DMS153 (cell line): ENCODE results near the gene INSC.

Source experiments
- DNase-seq: peaks from one replicate; lab custom pipeline; 2025; lab: John Stamatoyannopoulos, UW

INSC gene

DNA sequence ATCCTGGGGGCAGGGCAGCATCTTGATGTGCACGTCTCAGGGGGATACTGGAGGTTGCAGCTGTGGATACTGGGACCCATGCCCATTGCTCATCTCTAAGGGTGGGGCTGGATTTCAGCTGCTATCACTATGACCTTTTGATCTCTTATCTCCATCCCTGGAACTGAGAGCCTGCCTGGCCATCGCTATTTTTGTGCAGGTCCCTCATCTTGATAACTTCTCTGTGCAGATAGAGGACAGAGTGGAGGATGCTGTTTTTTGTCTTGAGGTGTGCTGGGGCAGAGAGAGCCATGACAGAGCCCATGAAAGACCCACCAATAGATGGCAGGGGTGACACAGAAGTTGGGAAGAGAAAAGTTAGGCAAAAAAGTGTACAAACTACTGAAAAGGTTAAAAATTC lies 5.1 kb upstream of the INSC start:
- no peak for DNase-seq

DNA sequence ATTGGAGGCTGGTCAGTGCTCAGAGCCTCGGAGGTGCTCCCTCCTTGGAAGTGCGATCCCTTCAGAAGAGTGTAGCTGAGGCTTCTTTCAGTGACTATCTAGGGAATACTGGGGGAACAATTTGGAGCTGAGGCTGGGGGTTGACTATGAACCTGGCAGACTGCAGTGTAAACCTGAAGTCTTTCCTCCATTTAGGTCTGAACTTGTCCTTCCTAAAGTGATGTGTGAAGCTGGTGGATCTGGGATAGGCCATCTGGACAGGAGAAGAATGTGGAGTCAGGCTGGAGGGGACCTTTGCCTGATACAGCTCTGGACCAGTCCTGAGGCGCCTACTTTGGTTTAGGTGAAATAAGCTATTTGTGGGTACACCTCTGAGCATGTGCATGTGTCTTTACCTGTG lies 3.5 kb upstream of the INSC start:
- no peak for DNase-seq

DNA sequence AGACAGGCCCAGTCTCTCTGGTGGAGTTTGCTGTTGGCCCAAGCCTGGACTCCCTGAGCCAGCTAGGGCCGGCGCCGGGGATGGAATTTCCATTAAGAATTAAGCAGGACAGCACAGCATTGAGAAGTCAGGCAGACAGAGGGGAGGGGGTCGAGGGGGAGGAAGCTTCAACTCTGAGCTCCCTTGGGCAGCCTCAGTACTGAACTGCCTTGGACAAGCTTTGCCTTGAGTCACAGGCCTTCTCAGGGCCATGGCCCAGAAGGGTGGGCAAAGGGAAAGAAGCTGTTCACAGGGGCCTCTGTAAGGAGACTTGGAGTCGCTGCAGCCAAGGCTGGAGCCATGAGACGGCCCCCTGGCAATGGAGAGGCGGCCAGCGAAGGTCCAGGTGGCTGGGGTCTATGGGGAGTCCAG lies 2.6 kb upstream of the INSC start:
- no peak for DNase-seq

DNA sequence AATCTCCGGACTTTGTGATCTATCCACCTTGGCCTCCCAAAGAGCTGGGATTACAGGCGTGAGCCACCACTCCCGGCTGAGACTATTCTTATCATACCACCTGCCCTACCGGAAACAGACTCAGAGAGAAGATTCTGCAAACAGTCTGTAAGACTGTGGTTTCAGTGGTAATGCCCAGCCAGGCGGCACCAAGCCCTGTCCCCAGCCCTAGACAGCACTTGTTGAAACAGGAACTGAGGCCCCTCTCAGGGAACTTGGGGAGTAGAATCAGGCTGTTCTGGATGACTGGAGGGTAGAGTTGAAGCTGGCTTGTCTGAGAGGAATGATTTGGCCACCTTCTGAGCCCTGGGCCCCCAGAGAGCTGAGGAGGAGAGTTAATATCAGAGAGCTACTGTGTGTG lies 1.3 kb upstream of the INSC start:
- no peak for DNase-seq

DNA sequence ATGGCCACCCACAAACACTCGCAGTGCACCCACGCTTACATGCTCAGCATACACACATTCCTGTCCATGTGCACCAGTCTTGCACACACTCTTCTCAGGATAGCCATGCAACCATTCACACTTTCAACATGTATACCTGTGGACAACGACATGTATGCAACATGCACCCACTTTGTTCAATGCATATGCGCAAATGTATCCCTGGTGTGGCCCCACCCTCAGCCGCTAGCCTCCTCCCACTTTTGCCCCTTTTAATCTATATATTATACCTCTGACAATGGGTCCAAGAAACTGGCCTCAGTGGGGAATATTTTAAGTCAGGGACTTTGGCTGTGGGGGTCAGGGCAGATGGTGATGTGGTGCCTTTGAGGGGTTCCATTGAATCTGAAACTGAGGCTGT lies 963 bp downstream of the INSC start:
- DNase-seq: no peak

DNA sequence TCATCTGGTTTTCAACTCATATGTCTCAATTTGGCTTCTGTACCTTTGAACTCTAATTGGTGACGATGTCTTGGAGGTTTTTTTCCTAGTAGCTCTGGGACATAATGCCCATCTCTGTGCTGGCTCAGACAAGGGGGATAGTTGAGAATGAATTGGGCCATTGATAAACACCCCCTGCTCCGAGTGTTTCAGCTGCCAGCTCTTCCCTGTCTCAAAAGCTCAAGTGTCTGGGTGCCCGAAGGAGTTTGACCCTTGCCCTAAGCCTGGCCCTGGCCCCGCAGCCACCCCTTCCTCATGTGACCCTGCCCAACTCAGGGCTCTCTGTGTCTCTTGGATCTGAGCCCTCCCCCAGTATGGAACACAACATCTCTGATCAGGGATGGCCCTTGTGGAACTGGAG lies 3.0 kb downstream of the INSC start:
- no peak for DNase-seq

DNA sequence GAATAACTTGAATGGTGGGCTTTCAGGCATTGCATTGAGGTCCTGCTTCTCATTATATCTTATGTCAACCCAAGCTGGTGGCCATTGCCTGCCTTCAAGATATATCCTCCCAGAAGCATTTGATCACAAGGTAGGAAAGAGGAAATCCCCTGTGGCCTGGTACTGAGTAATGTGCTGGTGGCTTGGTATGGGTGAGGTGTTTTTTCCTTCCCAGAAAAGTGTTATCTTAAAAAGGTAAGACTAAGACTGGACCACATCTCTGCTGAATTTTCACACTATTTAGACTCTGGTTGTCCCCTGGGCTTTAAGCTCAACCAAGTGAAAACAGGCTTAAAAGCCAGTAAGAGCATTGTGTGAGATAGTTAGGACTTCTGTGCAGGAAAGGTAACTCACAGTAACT lies 3.7 kb downstream of the INSC start:
- no peak for DNase-seq

DNA sequence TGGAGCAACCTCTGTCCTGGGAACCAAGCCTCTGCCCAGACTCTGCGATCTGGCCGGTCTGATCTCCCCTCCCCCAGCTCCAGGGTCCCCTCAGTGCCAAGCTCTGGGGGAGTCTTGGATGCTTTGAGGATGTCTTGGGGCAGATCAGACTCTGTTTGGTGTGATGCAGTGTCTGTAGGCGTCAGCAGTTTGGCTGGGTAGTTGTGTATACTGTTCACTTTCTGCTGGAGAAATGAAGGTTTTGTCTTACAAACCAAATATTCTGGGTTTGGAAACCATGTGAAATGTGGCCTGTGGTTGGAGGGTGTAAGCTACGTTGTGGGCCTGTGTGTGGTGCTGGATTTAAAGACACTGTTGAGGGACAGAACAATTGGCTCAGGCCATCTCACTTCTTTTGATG lies 4.6 kb downstream of the INSC start:
- DNase-seq: no peak

DNA sequence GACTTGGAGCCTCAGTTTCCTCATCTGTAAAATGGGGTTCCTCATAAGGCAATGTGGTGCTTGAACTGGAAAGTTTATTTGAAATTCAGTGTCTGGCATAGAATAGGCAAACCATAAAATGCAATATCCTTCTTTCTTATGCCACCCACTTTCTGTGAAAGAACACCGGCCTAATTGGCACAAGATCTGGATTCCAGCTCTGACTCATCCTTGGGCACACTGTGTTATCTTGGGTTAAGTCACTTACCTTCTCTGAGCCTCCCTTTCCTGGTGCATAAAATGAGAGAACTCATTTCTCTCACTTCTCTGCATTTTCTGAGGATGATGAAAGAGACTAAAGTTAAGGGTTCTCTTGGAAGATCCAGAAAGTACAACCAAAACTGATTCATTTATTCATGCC lies 5.1 kb downstream of the INSC start:
- no peak for DNase-seq

DNA sequence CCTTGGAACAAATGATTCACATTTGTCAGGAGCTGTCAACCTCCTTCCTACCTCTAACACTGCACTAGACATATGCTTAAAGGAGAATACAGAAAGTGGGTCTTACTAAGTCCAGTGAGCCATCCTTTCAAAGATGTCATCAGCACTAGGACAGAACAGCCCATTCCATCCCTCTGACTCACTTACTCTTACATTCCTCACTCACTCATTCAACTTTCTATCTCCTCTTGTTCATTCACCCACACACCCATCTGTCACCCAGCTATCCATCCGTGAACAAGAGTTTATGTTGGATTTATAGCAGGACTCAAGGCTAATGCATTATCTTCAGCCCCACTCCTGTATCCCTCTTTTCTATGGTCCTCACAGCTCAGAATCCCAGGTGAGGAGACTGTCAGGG lies 9.1 kb downstream of the INSC start:
- no peak for DNase-seq

DNA sequence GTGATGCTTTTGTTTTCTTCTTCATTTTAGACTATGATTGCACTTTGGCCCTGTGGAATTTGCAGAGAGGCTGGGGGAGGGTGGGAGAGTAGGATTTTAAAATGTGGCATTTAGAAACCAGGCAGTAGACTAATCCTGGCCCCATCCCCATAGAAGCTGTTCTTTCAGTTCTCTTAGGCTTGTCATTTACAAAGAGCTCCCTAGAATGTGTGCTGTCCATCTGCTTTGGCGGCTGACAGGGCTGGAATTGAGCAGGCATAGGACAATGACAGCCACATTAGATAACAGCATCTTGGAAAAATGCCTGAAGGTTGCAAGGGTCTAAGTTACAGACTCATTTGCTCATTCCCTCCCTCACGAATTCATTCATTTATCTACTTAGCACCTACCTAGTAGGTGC lies 9.8 kb downstream of the INSC start:
- no peak for DNase-seq

DNA sequence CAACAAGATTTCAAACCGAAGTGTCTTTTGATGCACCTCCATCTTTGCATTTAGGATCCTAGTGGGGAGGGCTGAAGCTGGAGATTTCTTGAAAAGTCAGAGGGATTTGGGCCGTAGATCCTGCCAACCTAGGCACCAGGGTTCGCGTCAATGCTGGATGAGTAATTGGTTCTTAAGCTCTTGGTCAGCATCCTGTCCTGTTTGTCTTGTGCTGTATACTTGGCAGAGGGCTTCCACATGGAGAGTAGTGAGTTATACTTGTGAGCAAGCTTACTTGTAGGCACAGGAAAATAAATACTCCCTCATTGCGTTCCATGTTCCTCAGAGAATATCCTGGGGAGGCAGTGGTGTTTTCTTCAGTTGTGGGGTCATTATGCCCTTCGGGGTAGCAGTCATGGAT lies 12.6 kb downstream of the INSC start:
- no peak for DNase-seq

DNA sequence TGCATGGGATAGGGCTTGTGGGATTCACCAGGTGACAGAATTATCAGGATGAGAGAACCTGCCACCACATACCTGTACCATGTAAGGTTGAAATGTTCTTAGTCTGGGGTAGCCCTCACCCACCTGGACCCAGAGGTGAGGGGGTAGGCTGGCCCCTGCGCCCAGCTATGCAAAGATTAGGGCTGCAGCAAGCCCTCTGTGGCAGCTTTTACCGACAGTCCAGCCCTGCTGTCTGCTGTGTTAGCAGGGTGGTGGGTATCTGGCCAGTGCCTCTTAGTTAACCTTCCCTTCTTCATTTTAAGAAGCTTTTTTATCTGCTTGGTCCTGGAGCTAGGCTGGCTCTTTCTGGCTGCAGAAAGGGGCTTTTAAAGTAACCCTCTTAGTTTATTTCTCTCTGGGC lies 13.9 kb downstream of the INSC start:
- no peak for DNase-seq

DNA sequence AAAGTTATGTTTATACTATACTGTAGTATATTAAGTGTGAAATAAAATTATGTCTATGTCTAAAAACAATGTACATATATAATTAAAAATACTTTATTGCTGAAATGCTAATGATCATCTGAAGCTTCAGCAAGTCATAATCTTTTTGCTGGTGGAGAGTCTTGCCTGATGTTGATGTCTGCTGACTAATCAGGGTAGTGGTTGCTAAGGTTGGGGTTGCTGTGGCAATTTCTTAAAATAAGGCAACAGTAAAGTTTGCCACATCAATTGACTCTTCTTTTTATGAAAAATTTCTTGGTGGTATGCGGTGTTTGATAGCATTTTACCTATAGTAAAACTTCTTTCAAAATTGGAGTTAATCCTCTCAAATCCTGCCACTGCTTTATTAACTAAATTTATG lies 21.4 kb downstream of the INSC start:
- no peak for DNase-seq

DNA sequence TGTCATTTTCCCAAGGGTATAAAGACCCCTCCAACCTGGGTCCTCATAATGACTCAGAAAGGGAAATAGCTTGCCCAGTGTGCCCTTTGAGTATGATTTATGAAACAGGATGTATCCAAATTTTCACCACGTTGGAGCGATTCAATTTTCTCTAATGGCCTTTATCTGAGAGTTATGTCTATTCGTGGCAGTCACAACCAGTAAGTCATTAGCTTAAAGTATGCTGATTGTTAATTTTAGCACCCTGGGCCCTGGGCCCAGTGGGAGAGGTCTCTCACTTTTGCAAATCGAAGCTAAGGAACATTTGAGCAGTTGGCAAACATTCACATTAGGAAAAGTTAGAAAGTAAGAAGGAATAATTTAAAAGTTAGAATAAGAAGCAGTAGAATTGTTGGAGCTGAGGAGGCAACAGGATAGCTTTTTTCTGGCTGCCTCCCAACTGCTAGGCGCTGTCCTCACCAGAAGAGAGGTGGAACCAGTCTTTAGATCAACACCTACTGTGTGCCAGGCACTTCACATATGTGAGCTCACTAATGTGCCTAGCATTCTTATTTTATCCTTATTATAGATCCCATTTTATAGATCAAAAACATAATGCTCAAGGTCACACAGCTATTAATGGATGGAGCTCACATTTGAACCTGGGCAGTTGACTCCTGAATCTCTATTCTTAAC lies 24.5 kb downstream of the INSC start:
- DNase-seq: no peak

DNA sequence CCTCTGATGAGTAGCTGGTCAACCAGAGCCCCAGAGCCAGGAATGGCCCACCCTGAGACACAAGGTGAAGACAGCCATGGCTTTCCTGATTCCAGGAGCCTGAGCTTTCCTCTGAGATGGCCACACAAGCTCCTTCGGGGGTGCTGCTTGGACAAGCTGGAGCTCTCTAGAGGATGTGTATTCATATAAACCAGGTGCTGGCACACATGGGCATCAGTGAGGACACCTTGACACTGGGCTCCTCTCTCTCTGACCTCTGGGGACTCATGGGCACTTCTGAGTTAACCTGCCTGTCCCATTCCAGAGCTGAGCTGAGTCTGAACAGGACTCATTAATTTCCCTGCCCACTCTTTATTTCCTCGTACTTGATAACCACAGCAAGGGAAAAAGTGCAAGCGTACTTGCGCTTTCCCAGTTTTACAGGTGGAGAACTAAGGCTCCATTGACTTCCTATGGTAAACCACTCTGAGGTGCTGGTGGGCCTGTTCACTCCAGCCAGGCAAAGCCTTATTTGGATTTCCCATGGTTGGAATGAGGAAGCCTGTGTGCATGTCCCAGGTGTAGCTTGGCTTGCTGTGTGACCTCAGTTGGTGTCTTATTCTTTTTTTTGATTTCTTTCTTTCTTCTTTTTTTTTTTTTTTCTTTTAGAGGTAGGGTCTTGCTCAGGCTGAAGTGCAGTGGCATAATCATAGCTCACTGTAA lies 25.4 kb downstream of the INSC start:
- DNase-seq: no peak

DNA sequence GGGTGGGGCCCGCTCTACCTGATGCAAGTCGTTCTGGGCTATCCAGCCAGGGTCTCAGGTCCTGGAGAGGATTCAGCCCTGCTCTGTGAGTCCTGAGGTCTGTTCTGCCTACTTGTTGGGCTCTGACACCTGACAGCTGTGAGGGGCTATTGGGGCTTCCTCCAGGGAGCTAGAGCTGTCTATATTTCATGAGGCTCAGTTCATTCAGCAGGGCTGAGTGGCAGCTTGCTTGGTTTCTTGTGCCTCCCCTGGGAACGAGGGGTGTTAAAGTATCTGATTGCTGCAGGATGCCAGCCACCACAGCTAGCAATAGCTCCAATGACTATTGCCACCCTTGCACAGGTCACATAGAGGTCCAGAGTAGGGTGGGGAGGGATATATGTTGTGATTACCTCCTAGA lies 26.7 kb downstream of the INSC start:
- DNase-seq: no peak

DNA sequence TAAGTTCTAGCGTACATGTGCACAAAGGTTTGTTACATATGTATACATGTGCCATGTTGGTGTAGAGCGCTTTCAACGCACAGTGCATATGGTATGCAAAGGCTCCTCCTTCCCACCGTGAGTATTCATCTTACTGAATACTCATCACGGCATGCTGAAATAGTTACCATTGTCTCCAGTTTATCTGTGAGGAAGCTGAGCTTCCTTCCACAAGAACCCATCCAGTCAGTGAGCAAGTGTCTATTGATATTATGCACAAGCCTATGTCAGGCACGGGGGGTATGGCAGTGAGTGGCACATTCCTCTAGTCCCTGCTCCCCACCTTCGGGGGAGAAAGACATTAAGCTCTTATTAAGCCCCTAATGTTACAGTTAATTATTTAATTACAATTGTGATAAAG lies 28.1 kb downstream of the INSC start:
- no peak for DNase-seq

DNA sequence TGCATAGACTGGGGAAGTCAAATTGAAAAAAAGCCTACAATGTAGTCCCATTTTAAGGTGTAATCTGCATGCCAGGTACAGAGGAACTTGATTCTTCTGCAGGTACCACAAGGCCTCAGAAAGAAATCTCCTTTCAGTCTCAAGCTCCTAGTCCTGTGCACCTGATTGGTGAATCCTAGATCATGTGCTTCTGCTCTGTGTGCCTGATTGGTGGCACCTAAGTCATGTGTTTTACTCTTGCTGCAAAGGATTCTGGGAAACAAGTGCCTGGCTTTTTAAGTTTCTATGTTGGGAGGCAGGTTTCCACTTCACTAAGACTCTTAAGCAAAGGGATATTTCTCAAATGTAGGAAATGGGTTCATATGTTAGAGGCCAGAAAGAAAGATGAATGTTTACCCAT lies 29.1 kb downstream of the INSC start:
- DNase-seq: no peak

DNA sequence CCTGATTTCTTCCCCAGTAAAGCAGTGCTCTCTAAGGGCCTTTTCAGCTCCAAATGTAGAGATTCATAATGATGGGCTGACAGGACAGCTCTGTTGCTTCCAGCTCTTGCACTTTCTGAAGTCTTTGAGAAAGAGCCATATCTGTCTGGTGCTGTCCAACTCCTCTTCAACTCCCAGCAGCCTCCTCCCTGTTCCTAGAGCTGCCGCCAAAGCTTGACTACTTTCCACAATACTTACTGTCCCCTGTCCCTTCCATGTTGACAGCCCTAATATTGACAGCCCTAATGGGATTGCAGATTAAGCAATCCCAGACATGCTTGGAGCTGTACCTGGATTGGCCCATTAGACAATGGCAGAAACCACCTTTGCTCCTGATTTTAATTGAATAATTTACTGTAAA lies 29.6 kb downstream of the INSC start:
- no peak for DNase-seq

DNA sequence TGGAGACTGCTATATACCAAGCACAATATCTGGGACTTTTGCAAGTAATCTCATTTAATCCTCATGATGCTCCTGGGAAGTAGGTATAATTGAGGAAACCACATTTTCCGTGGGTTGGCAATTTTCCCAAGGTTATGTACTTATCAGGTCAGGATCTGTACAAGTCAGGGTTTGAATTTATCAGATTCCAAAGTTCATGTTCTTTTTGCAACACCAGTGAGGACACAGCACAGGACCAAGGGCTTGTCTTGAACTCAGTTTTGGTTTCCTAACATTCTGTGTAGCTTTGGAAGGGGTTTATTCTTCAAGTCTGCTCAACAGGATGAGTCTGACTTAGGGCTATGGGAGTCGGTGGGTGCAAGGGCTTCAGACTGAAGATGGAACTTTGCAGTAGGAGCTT lies 30.4 kb downstream of the INSC start:
- DNase-seq: no peak

DNA sequence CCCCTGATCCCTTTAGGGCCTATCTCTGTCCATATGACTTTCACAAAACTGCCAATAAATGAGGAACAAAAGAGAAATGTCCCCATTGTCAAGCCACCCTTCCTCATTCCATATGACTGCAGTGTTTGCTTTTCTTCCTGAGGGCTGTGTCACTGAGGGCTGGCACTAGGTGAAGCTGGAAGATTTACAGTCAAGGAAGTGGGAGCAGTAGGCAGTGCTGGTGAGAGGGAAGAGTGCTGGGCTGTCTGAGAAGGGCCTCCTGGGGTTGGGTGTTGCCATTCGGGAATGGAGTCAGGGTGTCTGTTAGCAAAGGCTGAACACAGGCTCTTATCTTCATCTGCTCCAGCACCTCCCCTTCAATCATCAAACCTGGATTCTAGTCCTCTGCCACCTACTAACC lies 30.9 kb downstream of the INSC start:
- DNase-seq: peak; percentile 79

DNA sequence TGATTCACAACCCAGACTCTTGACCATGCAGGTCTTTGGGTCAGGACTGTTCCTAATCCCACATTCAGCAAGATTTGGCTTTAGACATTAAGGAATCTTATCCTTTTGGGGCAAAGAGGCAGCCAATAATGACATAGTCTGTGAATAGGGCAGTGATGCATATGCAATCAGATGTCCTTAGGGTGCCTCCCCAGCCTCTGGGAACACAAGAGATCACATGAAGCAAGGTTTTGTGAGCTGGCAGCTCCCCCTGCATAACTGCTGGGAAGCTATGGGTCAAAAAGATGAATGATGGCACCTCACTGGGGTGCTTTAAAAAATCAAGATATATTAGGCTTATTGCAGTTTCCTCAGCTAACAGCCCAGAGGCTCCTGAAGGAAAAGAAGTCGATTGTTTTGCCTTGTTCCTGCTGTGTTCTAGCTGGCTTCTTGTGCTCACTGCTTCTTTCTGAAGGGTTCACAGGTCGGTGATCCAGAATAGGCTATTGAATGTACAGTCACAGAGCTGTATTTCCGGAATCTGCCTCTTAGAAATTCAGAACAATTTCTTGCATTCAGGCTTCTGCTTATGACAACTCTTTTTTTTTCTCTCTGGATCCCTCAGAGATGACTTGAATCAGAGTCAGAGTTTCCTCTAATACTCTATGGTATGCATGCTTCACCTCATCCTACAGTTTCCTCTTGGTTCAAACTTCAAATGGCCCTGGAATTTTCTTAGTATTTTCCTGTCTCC lies 31.7 kb downstream of the INSC start:
- DNase-seq: no peak

DNA sequence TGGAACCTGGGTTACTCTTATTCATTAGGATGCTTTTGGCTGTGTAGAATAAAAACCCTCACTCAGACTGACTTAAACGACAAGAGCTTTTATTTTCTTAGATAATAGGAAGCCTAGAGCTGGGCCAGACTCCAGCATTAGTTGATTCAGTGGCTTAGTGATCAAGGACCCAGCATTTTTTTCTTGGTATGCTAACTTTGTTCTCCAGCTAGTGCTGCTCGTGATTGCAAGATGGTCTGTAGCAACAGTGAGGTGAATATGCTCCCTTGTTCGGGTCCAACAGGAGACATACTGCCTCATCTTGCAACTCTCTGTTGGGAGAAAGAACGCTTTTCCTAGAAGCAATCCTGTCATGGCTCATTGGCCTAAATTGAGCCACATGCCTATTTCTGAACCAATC lies 33.4 kb downstream of the INSC start:
- DNase-seq: no peak
